Gastrocnemius medialis (tissue), 4 donors: ENCODE data around the gene GPS1.

Experiments used
- POLR2A ChIP-seq, 2 donors: fragments of 450-650 bp; IDR thresholded peaks; one replicate each; pipeline ENCODE4 v1.6.1; 2017; ENCODE audit warnings: antibody characterized with exemption in 2 of 2, mild to moderate bottlenecking in 2 of 2, moderate library complexity in 2 of 2
- TF ChIP-seq, protein P1 (sequence below), 5 experiments: fragments of 450-650 bp in 3 of 5; fragments of 200-600 bp in 2 of 5; sonication (generic) in 2 of 5; IDR thresholded peaks in 4 of 5; conservative IDR thresholded peaks in 1 of 5; 1 replicate in 4 of 5; 2 replicates in 1 of 5; pipeline ENCODE4 v1.5.1; 2016 to 2019; ENCODE audit warnings: antibody characterized with exemption in 5 of 5, mild to moderate bottlenecking in 3 of 5, moderate library complexity in 3 of 5

DNA sequence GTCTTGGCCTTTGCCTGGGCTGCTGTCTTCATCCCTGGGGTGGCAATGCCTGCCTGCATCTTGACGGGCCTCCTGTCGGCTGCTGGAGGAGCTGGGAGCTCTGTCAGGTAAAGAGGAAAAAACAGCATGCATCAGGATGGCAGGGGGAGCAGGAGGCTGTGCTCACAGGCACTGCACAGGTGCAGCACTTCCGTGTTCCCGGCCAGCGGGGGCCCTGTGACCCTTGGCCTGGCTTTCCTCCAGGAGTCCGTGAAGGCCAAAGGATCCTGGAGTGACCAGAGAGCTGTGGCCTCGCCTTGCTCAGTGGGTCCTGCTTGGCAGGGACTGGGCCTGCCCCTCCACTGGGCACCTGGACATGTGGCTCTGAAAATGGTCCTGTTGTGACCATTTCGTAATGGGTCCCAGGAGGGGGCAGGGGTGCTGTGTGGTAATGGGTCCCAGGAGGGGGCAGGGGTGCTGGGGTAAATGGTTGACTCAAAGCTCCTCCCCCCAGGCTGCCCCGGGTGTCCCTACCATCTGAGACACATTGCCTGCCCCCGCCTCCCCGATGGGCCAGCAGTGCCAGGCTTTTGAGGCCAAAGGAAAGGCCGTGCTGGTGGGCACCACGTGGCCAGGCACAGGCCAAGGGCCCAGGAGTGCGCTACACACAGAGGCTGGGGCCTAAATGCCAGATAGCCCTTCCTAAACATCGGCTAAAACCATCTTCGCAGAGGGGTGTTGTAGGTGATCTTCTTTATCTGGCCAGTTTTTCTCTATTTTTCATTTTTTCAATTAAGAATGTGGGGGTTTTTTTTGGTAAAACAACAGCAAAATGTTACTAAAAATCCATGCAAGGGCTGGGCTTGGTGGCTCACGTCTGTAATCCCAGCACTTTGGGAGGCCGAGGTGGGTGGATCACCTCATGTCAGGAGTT lies 50.3 kb downstream of the GPS1 start:
- TF ChIP-seq, protein P1, sequence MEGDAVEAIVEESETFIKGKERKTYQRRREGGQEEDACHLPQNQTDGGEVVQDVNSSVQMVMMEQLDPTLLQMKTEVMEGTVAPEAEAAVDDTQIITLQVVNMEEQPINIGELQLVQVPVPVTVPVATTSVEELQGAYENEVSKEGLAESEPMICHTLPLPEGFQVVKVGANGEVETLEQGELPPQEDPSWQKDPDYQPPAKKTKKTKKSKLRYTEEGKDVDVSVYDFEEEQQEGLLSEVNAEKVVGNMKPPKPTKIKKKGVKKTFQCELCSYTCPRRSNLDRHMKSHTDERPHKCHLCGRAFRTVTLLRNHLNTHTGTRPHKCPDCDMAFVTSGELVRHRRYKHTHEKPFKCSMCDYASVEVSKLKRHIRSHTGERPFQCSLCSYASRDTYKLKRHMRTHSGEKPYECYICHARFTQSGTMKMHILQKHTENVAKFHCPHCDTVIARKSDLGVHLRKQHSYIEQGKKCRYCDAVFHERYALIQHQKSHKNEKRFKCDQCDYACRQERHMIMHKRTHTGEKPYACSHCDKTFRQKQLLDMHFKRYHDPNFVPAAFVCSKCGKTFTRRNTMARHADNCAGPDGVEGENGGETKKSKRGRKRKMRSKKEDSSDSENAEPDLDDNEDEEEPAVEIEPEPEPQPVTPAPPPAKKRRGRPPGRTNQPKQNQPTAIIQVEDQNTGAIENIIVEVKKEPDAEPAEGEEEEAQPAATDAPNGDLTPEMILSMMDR (IDR thresholded peaks at IDR 0.05 in 4 of 5, conservative IDR thresholded peaks at IDR 0.05 in 1 of 5), result no peak
- no peak for TF ChIP-seq POLR2A (IDR thresholded peaks at IDR 0.05)
